HG03571 (cell line): Measurements from ENCODE around the gene TTC28.
"Not testable (repeated sequence)": the region's sequence is repeated elsewhere in the genome, so short reads cannot be mapped to it uniquely, and the experiment has no call there.

Experiments
- ATAC-seq: cut with Tn5 transposase; IDR thresholded peaks from one replicate; pipeline ENCODE4 v1.9.1; 2021; ENCODE audit not compliant: unreplicated experiment

Gene TTC28

DNA sequence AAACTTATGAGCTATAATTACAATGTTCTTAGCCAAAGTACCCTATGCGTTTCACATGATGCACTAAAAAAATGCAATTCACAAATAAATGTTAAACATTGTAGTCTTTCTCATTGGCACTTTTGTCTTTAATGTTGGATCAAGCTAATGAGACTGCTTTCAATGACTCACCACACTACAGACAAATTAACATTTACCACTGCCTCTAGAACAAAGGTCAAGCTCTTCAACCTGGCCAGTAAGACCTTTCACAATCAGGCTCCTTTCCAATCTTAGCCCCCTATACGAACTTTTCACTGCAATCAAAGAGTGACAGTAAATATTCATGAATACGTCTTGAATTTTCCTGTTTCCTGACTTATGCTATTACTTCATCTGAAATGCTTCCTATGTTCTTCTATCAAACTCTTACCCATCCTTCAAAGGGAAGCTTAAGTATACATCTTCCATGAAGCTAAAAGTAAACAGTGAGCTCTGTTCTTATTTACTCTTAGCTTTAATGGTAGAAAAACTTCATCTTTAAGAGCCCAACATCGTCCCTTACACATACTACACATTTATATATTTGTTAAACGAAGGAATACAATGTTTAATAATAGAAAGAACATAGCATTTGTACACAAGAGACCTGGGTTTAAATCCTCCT is 433.9 kb downstream of the TTC28 start:
- no peak for ATAC-seq

DNA sequence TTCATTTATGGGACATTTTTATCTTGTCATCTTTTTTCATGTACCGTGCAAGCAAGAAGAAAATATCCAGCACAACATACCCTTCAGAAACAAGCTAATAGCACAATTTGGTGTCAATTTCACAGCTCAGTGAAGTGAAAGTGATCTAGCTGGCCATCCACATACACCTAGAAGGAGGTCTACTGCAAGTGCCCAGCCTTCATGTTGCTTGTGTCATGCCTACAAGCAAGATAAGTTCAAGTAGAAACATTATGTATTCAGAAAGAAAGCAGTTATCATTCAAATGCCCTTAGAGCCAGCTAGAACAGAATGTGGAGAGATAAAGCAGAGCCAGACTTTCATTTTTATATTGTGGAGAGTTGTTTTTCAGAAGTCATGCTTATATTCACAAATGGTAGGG is 434.9 kb downstream of the TTC28 start:
- no peak for ATAC-seq

DNA sequence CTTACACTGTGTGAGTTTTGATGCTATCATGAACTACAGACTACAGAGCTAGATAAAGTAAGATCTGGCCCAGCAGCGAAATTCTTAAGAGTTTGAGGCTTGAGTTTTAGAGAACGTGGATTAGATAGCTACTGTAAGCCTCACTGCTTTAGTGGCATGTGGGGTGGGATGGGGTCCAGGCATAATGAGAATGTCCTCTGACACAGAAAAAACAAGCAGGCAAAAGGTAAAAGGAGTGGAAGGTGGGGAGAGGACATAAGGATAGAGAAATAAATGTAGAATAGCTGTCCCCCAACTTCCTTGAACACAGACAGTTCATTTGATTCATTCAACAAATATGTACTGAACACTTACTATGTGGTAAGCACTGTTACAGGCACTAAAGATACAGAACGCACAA is 436.1 kb downstream of the TTC28 start:
- no peak for ATAC-seq

DNA sequence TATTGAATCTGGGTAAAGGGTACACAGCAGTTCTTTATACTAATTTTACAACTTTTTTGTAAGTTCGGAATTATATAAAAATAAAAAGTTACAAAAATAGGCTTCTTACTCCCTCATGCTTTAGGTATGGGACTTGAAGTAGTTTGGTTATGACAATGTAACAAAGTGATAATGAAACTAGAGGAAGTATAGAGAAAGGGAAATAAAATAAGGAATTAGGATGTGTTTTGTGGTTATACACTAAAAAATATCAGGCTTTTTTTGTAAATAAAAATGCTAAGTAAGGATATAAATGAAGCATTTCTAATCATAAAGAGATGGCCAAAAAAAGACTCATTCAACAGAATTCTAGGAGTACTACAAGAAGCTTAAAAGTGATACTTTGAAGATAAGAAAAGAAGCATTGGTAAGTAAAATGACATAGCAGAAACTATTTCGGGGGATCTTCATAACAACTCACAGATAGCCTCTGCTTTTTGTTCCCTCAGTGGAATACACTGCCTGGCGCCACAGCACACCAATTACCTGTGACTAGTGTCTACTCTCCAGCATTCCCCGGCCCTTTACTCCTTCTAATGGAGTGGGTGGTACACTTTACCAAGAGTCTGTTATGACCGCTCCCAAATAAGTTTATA is 437.9 kb downstream of the TTC28 start:
- ATAC-seq, result no peak

DNA sequence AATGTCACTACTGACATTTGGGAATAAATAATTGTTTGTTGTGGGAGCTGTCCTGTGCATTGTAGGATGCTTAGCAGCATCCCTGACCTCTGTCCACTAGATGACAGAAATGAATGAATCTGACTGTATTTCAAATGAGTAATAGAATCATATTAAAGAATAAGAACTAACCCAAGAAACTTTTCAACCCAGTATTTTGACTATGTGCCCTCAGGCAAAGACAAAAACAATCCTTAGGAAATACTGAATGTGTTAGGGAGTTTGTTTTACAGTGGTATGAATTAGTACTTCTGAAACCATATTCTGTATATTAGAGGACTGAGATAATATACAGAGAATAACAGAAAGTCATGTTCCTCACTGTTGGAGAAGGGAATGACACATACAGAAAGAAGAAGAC is 439.7 kb downstream of the TTC28 start:
- ATAC-seq, result no peak

DNA sequence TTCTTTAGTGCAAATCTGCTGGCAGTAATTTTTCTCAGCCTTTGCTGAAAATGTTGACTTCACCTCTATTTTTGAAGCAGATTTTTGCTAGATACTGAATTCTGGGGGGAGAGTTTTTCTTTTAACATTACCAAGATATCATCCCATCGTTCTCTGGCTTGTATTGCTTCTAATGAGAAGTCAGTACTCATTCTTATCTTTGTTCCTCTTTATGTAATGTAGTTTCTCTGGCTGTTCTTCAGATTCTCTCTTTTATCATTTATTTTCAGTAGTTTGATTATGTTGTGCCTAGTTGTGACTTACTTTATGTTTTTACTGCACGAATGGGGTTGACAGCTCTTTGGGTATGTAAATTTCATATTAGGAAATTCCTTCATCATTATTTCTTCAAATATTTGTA is 441.9 kb downstream of the TTC28 start:
- ATAC-seq, result no peak

DNA sequence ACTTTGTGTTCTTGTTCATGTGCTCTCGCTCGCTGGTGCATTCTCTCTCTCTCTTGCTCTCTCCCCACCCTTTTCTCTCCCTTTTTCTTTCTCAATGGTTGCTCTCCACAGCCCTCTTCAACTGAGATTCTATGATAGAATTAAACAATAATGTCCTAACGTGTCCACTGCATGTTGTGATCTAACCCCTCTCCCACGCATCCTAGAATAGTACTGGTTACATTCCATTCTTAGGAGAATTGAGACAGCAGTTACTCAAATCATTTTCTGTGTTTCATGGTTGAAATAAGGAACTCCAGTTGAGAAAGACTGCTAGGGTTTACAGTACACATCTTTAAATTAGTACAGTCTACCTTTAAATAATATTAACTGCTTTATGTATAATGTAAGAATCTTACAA is 442.5 kb downstream of the TTC28 start:
- no peak for ATAC-seq

DNA sequence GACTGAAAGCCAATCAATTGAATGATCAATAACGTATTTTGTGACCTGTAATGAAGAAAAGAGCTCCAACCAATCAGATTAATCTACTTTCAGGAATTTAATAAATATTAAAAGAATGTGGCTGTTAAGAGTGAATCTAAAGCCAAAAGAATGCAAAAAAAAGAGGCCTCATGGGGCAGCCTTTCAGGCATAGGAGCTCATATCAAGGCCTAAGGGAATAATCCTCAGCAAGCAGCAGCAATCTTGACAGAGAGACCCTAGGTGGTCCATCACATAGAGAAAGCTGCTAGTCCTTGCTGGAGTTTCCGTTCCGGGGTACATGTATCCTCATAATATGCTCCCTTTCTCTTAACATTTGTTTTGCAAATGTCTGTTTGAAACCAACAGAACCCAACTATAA is 447.4 kb downstream of the TTC28 start:
- ATAC-seq, result no peak

DNA sequence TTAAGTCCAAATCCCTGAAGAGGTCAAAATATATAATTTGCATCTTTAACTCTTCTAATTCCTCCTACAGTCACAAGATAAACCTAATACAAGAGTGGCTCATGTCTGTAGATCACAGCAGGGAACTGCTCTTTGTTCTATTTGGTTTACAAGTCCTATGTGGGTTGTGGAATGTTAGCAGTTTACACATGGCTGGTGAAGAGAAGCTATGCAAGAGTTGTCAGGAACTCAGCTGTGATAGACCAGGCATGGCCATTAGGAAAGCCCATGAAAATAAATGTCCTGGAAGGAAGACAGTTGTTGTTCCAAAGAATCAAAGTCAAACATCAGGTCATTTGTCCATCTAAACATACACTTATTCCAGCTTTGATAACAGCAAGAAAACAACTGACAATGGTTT is 448.2 kb downstream of the TTC28 start:
- ATAC-seq, result no peak

DNA sequence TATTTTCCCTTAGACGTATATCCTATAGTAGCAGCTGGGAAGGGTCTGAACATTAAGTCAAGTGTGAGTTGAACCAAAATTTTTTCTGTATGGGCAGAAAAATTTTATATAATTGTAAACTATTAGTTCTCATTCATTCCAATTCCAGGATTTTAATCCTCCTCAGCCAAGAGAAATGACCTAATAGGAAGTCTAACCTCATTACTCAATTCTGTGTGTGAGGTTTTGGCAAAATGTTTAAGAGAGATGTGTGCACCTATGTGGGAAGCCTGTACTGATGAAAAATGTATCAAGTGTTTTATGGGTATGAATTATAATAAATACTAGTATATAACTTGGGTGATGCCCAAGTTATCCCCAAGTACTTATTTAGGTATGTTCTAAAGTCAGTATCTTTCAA is 449.0 kb downstream of the TTC28 start:
- no peak for ATAC-seq

DNA sequence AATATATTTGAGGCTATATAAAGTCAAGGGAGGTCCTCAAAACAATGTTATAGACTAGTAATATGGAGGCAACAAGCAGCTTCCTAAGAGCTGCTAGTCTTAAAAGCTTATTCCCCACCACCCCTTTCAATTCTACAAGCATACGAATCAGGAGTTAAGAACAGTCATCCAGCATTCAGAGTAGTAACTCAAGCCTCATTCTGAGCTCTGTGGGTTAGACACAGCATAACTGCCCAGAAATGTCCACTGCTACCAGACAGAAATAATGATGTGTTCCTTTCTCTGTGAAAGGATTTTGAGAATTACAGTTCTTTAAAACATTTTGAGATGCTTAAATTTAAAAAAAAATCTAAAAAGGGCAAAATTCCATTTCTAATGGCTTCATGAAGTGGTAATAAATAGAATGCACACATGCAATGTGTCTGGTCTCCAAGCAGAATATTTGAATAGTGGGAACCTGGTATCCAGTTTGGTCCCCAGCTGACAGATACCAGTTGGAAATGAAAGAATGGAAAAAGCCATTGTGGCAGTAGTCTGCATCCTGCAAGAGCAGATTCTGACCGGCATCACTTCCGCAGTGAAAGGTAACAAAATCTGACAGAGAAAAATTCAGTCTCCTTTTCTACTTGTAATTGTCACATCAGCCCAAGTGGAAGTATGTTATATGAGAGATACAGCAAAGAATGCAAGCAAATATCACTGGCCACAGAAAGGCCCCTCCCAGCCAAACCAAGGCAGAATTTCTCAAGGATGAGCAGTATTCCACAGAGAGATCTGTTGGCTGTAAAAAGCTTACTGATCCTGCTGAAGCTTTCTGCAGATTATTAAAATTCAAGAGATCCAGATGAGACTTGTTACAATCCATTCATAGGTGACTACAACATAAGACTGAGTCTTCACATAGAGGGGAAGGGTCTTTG is 449.8 kb downstream of the TTC28 start:
- ATAC-seq, result no peak

DNA sequence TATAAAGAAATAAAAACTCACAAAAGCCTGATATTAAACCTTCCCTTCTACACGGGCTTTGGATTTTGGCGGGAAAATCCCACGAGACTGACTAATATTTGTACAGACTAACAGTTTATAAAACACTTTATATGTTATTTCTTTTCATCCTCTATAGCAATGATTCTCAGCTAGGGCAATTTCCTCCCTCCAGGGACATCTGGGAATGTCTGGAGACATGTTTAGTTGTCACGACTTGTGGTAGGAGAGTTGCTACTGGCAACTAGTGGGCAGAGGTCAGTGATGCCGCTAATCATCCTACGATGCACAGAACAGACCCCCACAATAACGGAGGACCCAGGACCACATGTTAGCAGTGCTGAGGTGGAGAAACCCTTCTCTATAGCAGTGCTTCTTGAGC is 455.8 kb downstream of the TTC28 start:
- ATAC-seq, result no peak

DNA sequence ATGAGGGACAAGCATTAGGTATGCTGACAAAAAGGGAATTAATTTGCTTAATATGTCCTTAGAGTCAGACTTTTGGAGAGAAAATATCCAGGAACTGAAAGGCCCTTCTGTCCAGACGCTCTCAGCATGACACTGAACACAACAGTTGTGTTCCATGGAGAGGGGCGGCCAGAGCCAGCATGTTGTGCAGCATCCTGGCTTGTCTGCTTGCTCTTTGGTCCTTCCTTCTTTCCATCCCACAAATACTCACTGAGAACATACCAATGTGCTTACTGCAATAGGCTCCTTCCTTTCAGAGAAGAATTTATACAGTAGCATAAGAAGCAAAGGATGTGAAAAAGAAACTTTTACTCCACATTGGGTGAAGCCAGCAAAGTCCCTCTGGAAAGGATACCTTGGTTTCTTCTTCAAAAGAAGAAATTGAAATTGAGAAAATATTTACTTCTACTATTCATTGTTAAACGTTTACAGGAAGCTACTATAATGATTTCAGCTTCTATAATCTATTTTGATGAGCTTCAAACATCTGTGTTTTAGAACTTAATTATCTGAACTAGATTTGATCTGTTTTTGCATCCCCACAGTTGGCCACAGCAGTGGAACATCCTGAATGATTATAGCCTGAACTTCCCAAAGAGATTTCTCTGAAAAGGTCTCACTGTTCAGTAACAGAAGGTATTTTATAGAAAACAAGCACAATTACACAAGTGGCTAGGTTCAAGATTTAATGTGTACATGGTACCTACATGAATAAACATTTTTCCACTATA is 456.5 kb downstream of the TTC28 start:
- no peak for ATAC-seq

DNA sequence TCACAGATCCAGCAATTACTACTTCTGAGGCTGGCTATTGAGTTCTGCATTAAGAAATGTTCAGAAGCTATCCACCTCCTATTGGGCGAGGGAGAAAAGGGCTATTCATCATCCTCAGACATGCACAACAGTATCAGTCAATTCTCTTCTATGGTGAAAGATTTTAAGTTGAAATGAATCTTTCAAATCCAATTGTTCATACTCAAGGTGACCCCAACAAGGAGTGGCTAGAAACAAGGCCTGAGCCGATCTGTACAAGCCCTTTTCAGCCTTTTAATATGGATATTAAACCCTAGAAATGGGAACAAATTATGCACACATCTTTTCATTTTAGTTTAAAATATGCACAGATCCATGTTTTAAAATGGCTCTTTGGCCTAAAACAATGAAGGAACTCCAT is 457.1 kb downstream of the TTC28 start:
- no peak for ATAC-seq

DNA sequence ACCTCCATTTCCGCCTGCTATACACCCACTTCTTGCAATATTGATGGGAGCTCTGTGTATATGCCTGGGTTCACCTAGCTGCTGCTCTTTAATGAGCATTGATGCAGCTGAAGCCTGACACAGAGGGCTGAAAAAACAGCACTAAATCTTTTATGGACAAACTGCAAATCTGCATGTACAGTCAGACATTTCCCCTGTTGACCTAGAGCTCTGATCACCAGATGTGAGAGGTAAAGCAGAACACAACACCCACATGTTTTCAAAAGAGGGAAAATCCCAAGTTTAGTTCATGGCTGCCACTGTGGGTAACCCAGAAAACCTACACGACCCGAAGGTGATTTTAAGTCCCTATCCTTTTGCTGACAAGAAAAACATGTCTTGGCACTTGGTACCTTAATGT is 457.6 kb downstream of the TTC28 start:
- ATAC-seq, result no peak

DNA sequence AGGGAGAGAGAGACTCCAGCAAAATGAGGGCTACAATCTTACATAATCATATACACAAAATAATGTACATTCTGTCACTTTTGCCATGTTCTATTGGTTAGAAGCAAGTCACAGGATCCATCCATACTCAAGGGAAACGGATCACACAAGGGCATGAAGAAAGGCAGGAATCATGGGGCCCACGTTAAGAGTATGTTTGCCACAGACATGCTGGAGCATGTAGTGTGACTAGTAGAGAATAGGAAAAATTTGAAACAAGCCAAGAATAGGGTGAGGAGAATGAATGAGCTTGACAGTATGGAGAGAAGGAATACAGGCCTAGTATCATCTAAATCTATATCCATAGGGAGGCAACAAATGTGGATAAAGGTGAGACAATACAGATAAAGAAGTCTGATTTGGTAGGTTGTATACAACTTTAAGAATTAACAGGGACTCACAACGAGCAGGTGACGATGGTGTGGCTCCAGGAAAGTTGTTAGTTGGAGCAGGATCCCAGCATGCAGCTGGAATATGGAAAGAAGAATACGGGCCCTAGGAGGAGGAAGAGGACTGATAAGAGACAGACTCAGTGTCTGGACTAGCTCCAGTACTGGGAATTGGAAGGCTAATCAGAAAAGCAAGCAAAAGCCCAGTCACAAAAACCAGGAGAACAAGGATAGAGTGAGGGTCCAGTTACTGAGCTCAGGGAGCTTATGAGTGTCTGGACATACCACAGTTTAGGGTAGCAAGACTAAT is 458.8 kb downstream of the TTC28 start:
- no peak for ATAC-seq

DNA sequence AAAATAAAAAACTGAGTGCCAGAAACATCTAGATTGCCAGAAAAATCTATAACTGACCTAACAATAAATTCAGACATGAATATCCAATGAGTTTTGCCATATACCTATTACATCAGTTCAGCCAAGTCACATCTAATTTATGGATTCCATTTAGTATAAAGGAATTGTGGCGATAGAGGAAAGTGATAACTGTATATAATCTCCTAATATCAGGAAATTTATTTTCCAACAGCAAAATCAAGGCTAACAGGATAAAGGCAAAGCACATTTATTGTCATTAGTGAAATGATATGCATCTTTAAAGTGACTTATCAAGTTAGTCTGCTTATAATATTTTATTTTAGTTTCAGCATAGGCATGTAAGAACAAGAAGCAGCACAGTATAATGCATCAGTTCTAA is 462.4 kb downstream of the TTC28 start:
- ATAC-seq, result no peak

DNA sequence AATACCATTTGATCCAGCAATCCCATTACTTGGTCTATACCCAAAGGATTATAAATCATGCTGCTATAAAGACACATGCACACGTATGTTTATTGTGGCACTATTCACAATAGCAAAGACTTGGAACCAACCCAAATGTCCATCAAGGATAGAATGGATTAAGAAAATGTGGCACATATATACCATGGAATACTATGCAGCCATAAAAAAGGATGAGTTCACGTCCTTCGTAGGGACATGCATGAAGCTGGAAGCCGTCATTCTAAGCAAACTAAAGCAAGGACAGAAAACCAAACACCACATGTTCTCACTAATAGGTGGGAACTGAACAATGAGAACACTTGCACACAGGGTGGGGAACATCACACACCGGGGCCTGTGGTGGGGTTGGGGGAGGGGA is 464.9 kb downstream of the TTC28 start:
- not testable (repeated sequence) for ATAC-seq

DNA sequence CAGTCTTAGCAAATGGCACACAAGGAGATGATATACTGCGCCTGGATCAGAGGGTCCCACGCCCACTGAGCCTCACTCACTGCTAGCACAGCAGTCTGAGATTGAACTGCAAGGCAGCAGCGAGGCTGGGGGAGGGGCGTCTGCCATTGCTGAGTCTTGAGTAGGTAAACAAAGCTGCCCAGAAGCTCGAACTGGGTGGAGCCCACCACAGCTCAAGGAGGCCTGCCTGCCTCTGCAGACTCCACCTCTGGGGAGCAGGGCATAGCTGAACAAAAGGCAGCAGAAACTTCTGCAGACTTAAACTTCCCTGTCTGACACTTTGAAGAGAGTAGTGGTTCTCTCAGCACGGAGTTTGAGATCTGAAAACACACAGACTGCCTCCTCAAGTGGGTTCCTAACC is 470.2 kb downstream of the TTC28 start:
- not testable (repeated sequence) for ATAC-seq

DNA sequence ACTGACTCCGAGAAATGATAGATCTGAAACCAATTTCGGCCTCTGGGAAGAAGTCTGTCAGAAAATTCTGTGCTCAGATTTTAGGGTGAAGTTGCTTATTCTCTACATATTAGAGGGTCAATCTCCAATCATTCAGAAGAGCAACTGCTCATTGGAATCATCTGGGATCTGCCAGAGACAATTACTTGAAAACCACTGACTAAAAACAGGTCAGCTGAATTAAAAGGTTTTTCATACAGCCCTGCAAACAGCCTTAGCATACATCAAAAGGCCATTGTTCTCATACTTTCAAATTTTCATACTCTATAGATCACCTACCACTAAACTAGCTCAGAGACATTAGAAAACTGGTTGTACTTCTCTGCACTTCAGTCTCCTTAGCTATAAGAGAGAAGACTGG is 470.9 kb downstream of the TTC28 start:
- ATAC-seq, result no peak

DNA sequence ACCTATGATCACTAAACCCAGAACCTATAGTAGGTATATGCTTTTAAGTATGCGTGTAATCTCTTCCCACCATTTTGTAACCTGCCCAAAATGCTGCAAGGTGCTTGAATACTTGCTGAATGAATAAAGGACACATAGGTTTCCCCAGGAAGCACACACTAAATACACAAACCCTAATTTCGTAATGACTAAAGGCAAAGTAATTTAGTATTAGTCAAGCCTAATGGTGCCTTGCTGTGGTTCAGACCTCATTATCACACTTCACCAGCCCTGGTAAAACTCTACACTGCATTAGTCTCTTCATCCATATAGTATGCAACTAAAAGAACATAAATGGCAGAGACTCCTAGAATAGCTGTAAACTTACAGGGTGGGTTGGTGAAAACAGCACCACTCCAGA is 471.6 kb downstream of the TTC28 start:
- ATAC-seq, result no peak
